PFSK-1 (cell line): ENCODE measurements around the gene EXOSC7.

Experiments
- FOXP2 ChIP-seq: optimal IDR thresholded peaks from 2 replicates; pipeline ENCODE3; 2011; ENCODE audit warnings: borderline replicate concordance, control low read depth, inconsistent platforms; ENCODE audit not compliant: insufficient read depth; ENCODE audit errors: extremely low read length, extremely low read depth
- POLR2AphosphoS5 ChIP-seq: IDR thresholded peaks from 2 replicates; pipeline ENCODE4 v1.6.1; 2012; ENCODE audit warnings: low read depth, mild to moderate bottlenecking, control low read depth, low read length, moderate library complexity
- SIN3A ChIP-seq: IDR thresholded peaks from 2 replicates; pipeline ENCODE4 v1.6.1; 2012; ENCODE audit warnings: mild to moderate bottlenecking, low read length, moderate library complexity, borderline replicate concordance; ENCODE audit not compliant: insufficient read depth
- TAF1 ChIP-seq: IDR thresholded peaks from 2 replicates; pipeline ENCODE4 v1.6.1; 2012; ENCODE audit warnings: low read length, control low read depth, borderline replicate concordance; ENCODE audit not compliant: insufficient read depth
- TF ChIP-seq, protein P1 (sequence below), 2 experiments: IDR thresholded peaks; 2 replicates each; pipeline versions ENCODE4 v1.6.1 to v1.8.0; 2011 to 2012; ENCODE audit warnings: low read depth in 2 of 2, low read length in 2 of 2, control low read depth in 1 of 2, inconsistent platforms in 1 of 2, mild to moderate bottlenecking in 1 of 2, moderate library complexity in 1 of 2; ENCODE audit not compliant: insufficient read depth in 1 of 2

EXOSC7 gene

DNA sequence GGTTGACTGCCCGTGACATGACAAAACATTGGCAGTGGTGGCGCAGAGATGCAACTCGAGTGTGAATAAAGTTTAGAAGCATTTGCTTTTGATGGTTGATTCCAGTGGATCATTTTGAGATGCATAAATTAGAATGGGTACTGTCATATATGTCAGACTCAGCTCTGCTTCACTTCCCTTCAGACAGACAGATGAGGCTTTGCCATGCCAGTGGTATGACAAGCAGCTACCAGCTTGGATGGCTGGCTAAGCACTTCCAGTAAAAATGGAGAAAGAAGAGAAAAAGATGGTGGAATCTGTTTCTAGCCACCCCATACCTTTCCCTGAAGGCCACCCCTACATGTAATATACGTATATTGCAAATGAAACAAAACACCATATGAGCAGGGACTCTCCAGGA is 36.5 kb downstream of the EXOSC7 start:
- TF ChIP-seq TAF1 (no peak), FOXP2 (no peak), SIN3A (no peak)
- TF ChIP-seq, protein P1, sequence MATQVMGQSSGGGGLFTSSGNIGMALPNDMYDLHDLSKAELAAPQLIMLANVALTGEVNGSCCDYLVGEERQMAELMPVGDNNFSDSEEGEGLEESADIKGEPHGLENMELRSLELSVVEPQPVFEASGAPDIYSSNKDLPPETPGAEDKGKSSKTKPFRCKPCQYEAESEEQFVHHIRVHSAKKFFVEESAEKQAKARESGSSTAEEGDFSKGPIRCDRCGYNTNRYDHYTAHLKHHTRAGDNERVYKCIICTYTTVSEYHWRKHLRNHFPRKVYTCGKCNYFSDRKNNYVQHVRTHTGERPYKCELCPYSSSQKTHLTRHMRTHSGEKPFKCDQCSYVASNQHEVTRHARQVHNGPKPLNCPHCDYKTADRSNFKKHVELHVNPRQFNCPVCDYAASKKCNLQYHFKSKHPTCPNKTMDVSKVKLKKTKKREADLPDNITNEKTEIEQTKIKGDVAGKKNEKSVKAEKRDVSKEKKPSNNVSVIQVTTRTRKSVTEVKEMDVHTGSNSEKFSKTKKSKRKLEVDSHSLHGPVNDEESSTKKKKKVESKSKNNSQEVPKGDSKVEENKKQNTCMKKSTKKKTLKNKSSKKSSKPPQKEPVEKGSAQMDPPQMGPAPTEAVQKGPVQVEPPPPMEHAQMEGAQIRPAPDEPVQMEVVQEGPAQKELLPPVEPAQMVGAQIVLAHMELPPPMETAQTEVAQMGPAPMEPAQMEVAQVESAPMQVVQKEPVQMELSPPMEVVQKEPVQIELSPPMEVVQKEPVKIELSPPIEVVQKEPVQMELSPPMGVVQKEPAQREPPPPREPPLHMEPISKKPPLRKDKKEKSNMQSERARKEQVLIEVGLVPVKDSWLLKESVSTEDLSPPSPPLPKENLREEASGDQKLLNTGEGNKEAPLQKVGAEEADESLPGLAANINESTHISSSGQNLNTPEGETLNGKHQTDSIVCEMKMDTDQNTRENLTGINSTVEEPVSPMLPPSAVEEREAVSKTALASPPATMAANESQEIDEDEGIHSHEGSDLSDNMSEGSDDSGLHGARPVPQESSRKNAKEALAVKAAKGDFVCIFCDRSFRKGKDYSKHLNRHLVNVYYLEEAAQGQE (IDR thresholded peaks at IDR 0.05; ENCODE audit: insufficient read depth in 1 of 2, low read depth in 2 of 2, low read length in 2 of 2) = no peak

DNA sequence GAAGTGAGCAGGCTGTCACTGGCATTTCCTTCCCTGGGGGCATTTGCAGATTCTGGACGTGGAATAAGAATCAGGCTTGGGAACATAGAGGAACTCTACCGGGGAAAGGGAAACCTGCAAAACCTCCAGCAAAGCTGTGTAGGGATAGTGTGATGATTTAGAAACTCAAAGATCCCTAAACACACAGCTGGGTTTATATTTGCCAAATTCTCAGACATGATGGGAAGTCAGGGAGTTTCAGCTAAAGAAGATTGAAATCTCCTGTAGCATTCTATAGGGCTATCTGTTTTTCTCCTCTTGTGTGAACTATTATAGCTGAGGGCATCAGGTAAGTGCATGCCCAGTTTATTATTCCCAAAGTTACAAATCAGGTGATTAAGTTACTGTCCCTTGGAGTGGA is 40.9 kb downstream of the EXOSC7 start:
- TF ChIP-seq POLR2AphosphoS5 (no peak), SIN3A (no peak), FOXP2 (no peak), TAF1 (no peak)
- TF ChIP-seq, protein P1 (IDR thresholded peaks at IDR 0.05; ENCODE audit: insufficient read depth in 1 of 2, low read depth in 2 of 2, low read length in 2 of 2) = no peak

DNA sequence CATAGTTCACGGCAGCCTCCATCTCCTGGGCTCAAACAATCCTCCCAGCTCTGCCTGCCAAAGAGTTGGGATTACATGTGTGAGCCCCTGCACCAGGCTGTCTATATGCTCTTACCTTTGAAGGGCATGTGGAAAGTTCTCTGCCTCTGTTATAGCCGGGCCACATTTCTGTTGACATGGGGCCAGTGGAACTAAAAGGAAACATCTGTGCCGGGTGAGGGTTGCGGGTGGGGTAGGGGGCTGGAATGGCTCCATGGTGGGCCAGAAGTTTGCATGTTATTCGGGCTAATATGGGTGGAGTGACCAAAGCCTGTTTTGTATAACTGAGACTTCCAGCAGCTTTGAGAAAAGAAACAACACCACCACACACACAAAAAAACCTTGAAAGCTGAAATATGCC is 41.8 kb downstream of the EXOSC7 start:
- TF ChIP-seq TAF1 (no peak), POLR2AphosphoS5 (no peak), FOXP2 (no peak), SIN3A (no peak)
- TF ChIP-seq, protein P1 (IDR thresholded peaks at IDR 0.05; ENCODE audit: insufficient read depth in 1 of 2, low read depth in 2 of 2, low read length in 2 of 2) = no peak

DNA sequence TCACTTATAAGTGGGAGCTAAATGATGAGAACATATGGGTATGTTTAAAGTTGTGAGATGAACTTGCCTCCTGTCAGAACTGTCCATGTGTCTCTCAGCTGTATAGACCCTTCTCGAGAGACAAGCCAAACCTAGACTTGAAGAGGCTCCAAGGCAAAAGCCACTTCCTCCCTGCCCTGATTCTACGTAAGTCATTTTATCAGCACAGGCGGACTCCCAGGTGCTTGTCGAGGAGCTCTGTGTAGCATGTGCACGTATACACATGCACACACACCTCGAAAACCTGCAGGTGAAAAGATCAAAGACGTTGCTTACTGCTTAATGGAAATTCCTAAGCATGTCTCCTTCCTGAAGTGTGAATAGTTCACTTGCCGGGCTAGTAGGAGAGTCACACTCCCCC is 44.5 kb downstream of the EXOSC7 start:
- no peak for TF ChIP-seq SIN3A
- TF ChIP-seq FOXP2 = no peak
- no peak for TF ChIP-seq TAF1
- TF ChIP-seq, protein P1 (IDR thresholded peaks at IDR 0.05; ENCODE audit: insufficient read depth in 1 of 2, low read depth in 2 of 2, low read length in 2 of 2) = no peak
- no peak for TF ChIP-seq POLR2AphosphoS5

DNA sequence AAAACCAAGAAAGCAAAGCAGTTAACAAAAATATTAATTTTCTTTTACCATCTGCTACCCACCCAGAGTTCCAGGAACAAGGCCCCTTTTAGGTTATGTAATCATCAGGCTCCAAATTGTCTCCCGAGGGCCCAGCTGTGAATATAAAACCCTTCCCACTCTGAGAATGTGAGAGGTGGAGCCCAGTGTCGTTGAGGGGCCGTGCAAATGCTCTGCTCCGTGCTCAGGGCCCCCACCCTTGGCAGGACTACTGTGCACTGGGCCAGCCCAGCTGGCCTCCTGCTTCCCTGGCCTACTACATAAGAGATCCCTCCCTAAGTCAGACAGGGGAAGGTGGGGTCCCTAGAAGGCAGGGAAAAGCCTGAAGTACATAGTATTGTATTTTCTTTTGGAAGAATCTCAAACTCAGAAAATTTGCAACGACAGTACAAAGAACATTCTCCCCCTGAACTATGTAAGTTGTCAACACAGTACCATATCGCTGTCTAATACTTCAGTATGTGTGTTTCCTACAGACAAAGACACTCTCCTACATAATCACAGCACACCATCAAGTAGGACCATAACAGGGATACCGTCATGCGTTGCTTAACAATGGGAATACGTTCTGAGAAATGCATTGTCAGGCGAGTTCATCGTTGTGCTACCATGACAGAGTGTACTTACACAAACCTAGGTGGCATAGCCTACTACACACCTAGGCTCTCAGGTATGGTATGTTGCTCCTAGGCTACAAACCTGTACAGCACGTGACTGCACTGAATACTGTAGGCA is 45.7 kb downstream of the EXOSC7 start:
- no peak for TF ChIP-seq FOXP2
